Epithelial cell of prostate (primary cell): ENCODE results near the gene ALDOC.
"Not testable (repeated sequence)": the region's sequence is repeated elsewhere in the genome, so short reads cannot be mapped to it uniquely, and the experiment has no call there.

Experiments used
- DNase-seq: peaks from one replicate; pipeline ENCODE4 v3.0.0-alpha.2; 2011; ENCODE audit warnings: low read depth, low spot score
- H3K27ac ChIP-seq: fragments of 450-650 bp; 2 replicates; pipeline ENCODE4 v1.5.1; 2017; ENCODE audit warnings: mild to moderate bottlenecking

The ALDOC gene

GRCh38 chr17:28585851-28586250, 9.2 kb upstream of the ALDOC start:
- no peak for DNase-seq
- H3K27ac ChIP-seq: no peak overlapping the region

GRCh38 chr17:28584434-28584833, 7.7 kb upstream of the ALDOC start:
- DNase-seq: no peak
- H3K27ac ChIP-seq: no peak overlapping the region

GRCh38 chr17:28582513-28582912, 5.8 kb upstream of the ALDOC start:
- no peak for DNase-seq
- no peak overlapping the region for H3K27ac ChIP-seq

GRCh38 chr17:28580959-28581358, 4.3 kb upstream of the ALDOC start:
- DNase-seq: no peak
- H3K27ac ChIP-seq: no peak overlapping the region

GRCh38 chr17:28579526-28579925, 2.8 kb upstream of the ALDOC start:
- H3K27ac ChIP-seq: no peak overlapping the region
- DNase-seq: no peak

GRCh38 chr17:28578246-28579195, 1.8 kb upstream of the ALDOC start:
- no peak for DNase-seq
- no peak overlapping the region for H3K27ac ChIP-seq

- DNase-seq: no peak
- H3K27ac ChIP-seq: no peak overlapping the region
Observed at GRCh38 chr17:28577466-28577824, 750 bp upstream of the ALDOC start.

GRCh38 chr17:28576016-28576415, 679 bp downstream of the ALDOC start:
- H3K27ac ChIP-seq, DNase-seq: not testable (repeated sequence)

GRCh38 chr17:28575126-28575795, 1.4 kb downstream of the ALDOC start:
- no peak for DNase-seq
- H3K27ac ChIP-seq: no peak overlapping the region

GRCh38 chr17:28574526-28574925, 2.2 kb downstream of the ALDOC start:
- no peak overlapping the region for H3K27ac ChIP-seq
- no peak for DNase-seq

GRCh38 chr17:28573966-28574480, 2.7 kb downstream of the ALDOC start:
- H3K27ac ChIP-seq: no peak overlapping the region
- no peak for DNase-seq

GRCh38 chr17:28573521-28573920, 3.2 kb downstream of the ALDOC start:
- DNase-seq: no peak
- no peak overlapping the region for H3K27ac ChIP-seq

GRCh38 chr17:28573040-28573380, 3.7 kb downstream of the ALDOC start:
- no peak for DNase-seq
- H3K27ac ChIP-seq: no peak overlapping the region

- DNase-seq: no peak
- no peak overlapping the region for H3K27ac ChIP-seq
Observed at GRCh38 chr17:28572259-28573039, 4.2 kb downstream of the ALDOC start.

GRCh38 chr17:28571361-28572122, 5.2 kb downstream of the ALDOC start, which contains the start of gene PIGS:
PIGS (minus strand) TSS chr17:28571524; CDS start chr17:28571496, 28 bp downstream.
- H3K27ac ChIP-seq: no peak within 1 kb of the TSS
- DNase-seq: peak; percentile 37

GRCh38 chr17:28570716-28571360, 5.9 kb downstream of the ALDOC start:
- DNase-seq: no peak
- H3K27ac ChIP-seq: no peak overlapping the region

- no peak overlapping the region for H3K27ac ChIP-seq
Observed at GRCh38 chr17:28569446-28569845, 7.2 kb downstream of the ALDOC start.

GRCh38 chr17:28567604-28568003, 9.1 kb downstream of the ALDOC start:
- no peak for DNase-seq

More at GRCh38 chr17:28569446-28569845, 7.2 kb downstream of the ALDOC start:
- DNase-seq: no peak

GRCh38 chr17:28563475-28563874, 13.2 kb downstream of the ALDOC start:
- no peak for DNase-seq
- H3K27ac ChIP-seq: no peak overlapping the region

More at GRCh38 chr17:28567604-28568003, 9.1 kb downstream of the ALDOC start:
- no peak overlapping the region for H3K27ac ChIP-seq
